Naive B cell (primary cell): ENCODE measurements around the gene UNC80. TPM values are rescaled to one million over a fixed set of nuclear protein-coding genes. Genes with fewer than 3 reads are reported as not detected.

Experiments used
- ATAC-seq, 2 donors: fragments of 150-1000 bp; cut with Tn5 transposase; 2 replicates each; pipeline ENCODE4 v1.10.0; 2021; ENCODE audit warnings: low read depth in 2 of 2, mild to moderate bottlenecking in 2 of 2, moderate library complexity in 2 of 2
- DNase-seq: peaks from one replicate; pipeline ENCODE4 v3.0.0; 2022
- H3K27ac Mint-ChIP-seq, 6 donors: one replicate each; pipeline ENCODE4 v1.8.0; 2020 to 2022; ENCODE audit warnings: mild to moderate bottlenecking in 6 of 6, mixed read lengths in 6 of 6, moderate library complexity in 5 of 6, inconsistent platforms in 2 of 6
- H3K27me3 Mint-ChIP-seq, 3 donors: one replicate each; pipeline ENCODE4 v1.8.0; 2021 to 2022; ENCODE audit warnings: mixed read lengths in 3 of 3, mild to moderate bottlenecking in 1 of 3
- H3K36me3 Mint-ChIP-seq, 2 donors: one replicate each; pipeline ENCODE4 v1.8.0; 2020 to 2022; ENCODE audit warnings: mixed read lengths in 2 of 2, inconsistent platforms in 1 of 2, mild to moderate bottlenecking in 1 of 2
- H3K4me1 Mint-ChIP-seq, 3 donors: one replicate each; pipeline ENCODE4 v1.8.0; 2020 to 2022; ENCODE audit warnings: mixed read lengths in 3 of 3, inconsistent platforms in 1 of 3, mild to moderate bottlenecking in 1 of 3, moderate library complexity in 1 of 3
- H3K4me3 Mint-ChIP-seq, 8 donors: one replicate each; pipeline ENCODE4 v1.8.0; 2020 to 2022; ENCODE audit warnings: mild to moderate bottlenecking in 8 of 8, mixed read lengths in 8 of 8, moderate library complexity in 8 of 8, inconsistent platforms in 2 of 8
- H3K9me3 Mint-ChIP-seq, 7 donors: one replicate each; pipeline ENCODE4 v1.8.0; 2020 to 2022; ENCODE audit warnings: mixed read lengths in 7 of 7, mild to moderate bottlenecking in 5 of 7, inconsistent platforms in 2 of 7, moderate library complexity in 1 of 7
- polyA plus RNA-seq, 6 donors: library from polyadenylated mRNA; unstranded; fragments of 300-500 nt; fragmentation: Illumina TruSeq; gene quantifications; one replicate each; pipeline ENCODE4 v1.2.3, GENCODE V29; 2021; ENCODE audit warnings: low read depth in 6 of 6

The UNC80 gene
- polyA plus RNA-seq, 6 donors from 2014 or later = not detected

GRCh38 chr2:209974576-209974975 is 202.9 kb downstream of the UNC80 start:
- ATAC-seq (no peak), DNase-seq (no peak)
- Mint-ChIP-seq H3K4me3 (no peak overlapping the region), H3K36me3 (no peaks in the 10 kb centered on the region), H3K9me3 (no peaks in the 10 kb centered on the region), H3K27me3 (peaks cover 8 to 20% (median 18%) of the 10 kb centered on the region in 3 donors), H3K27ac (no peak overlapping the region), H3K4me1 (no peaks in the 10 kb centered on the region)

DNA sequence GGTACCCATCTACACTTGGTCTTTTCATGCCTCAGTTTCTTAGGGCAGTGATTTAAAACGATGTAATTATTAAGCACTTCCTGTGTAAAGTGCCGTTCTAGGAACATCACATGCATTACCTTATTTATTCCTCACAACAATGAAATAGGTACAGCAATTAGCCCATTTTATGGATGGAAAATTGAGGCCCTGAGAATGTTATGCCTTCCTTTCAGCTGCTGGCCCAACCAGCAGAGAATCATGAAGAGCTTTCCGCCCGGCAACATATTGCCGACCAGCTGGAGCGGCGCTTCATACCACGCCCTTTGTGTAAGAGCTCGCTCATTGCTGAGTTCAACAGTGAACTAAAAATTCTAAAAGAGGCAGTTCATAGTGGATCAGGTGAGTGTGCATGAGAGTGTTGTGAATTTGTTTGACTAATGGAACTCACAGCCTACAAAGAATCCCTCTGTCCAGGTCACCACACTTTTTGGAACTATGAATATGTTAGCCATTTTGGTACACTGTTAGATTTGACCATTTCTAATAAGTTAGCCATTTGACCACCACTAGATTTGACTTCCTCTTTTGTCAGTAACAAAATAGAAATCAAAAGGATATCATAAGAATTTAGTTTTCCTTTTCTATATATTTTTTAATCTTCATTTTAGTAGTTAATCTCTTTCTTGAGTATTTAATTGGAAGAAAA is 205.2 kb downstream of the UNC80 start:
- no peaks in the 10 kb centered on the region for H3K4me1 Mint-ChIP-seq
- no peaks in the 10 kb centered on the region for H3K36me3 Mint-ChIP-seq
- H3K4me3 Mint-ChIP-seq = no peak overlapping the region
- H3K27ac Mint-ChIP-seq = no peak overlapping the region
- H3K9me3 Mint-ChIP-seq = no peaks in the 10 kb centered on the region
- ATAC-seq (no peak), DNase-seq (no peak)
- peaks cover 8 to 16% (median 14%) of the 10 kb centered on the region in 3 donors for H3K27me3 Mint-ChIP-seq

DNA sequence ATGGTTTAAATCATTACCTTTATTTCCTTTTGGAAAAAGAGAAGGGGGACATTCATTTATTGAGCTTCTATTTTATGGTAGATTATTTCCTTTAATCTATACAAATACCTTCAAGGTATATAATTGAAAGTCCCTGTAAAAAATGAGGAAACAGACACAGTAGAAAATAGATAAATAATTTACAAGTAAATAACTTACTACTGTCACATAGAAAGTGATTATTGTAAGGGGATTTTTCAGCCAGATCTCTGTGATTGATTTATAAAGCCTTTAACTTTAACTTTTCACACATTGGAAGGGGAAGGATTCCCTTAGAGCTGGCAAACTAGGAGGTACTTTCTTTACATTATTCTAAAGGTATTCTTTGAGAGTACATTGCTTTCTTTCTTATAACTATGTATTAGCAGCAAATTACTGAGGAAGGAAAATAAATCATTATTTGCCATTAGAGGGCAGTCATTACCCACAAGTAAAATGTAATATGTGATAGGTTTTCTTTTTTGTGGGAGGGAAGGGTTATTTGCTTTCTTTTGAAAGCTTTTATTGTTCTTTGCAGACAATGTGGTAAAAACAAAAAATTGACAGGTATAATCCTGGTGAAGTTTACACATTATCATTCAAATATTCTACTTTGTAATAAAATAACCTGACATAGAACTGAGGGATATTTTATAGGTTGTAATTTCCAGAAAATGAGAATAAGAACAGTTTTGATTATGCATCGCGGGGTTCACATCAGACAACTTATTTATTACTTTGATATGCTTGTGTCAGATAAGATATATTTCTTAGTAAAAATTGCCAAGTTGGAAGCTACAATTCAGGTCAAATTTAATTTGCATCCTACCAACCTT is 206.0 kb downstream of the UNC80 start:
- no peaks in the 10 kb centered on the region for H3K9me3 Mint-ChIP-seq
- H3K27me3 Mint-ChIP-seq = peaks cover 7 to 11% (median 8%) of the 10 kb centered on the region in 3 donors
- H3K27ac Mint-ChIP-seq = no peak overlapping the region
- DNase-seq (peak; percentile 25), ATAC-seq (no peak)
- H3K4me1 Mint-ChIP-seq = no peaks in the 10 kb centered on the region
- H3K36me3 Mint-ChIP-seq = no peaks in the 10 kb centered on the region
- H3K4me3 Mint-ChIP-seq = no peak overlapping the region

DNA sequence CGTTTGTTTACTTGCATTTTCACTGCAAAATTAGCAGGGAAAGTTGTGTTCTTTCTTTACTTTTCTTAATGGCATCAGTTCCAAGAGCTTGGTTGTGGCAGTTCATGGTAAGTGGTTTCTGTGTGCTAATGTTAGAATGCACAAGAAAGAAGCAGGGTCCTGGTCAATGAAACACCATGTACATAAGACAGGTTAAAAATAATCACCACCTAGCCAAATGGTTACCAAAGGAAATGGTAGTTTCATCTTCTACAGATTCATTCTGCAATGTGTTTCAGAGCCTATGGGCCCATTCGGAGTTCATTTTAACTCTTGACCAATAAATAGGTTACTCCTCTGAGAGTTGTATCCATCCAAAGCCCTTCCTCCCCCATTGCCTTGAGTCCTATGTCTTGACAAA is 212.7 kb downstream of the UNC80 start:
- Mint-ChIP-seq H3K27me3 (peaks cover 6 to 10% (median 9%) of the 10 kb centered on the region in 3 donors), H3K36me3 (no peaks in the 10 kb centered on the region), H3K27ac (no peak overlapping the region), H3K4me3 (no peak overlapping the region), H3K9me3 (no peaks in the 10 kb centered on the region), H3K4me1 (peaks cover 0 to 4% (median 0%) of the 10 kb centered on the region in 3 donors)
- DNase-seq (no peak), ATAC-seq (no peak)

GRCh38 chr2:209985874-209986273 is 214.2 kb downstream of the UNC80 start:
- DNase-seq (no peak), ATAC-seq (peak in 1 of 2 donors; percentile 20)
- no peak overlapping the region for H3K4me3 Mint-ChIP-seq
- H3K27me3 Mint-ChIP-seq = peaks cover 10 to 13% (median 13%) of the 10 kb centered on the region in 3 donors
- no peak overlapping the region for H3K27ac Mint-ChIP-seq
- H3K9me3 Mint-ChIP-seq = no peaks in the 10 kb centered on the region
- no peaks in the 10 kb centered on the region for H3K36me3 Mint-ChIP-seq
- H3K4me1 Mint-ChIP-seq = peaks cover 0 to 4% (median 0%) of the 10 kb centered on the region in 3 donors

- no peak overlapping the region for H3K27ac Mint-ChIP-seq
- H3K4me1 Mint-ChIP-seq = peaks cover 0 to 4% (median 0%) of the 10 kb centered on the region in 3 donors
- H3K9me3 Mint-ChIP-seq = no peaks in the 10 kb centered on the region
- no peak overlapping the region for H3K4me3 Mint-ChIP-seq
- peaks cover 10 to 15% (median 14%) of the 10 kb centered on the region in 3 donors for H3K27me3 Mint-ChIP-seq
- DNase-seq (no peak), ATAC-seq (no peak)
- H3K36me3 Mint-ChIP-seq = no peaks in the 10 kb centered on the region
Observed at GRCh38 chr2:209986415-209986814, 214.8 kb downstream of the UNC80 start.

GRCh38 chr2:209988010-209988409 is 216.4 kb downstream of the UNC80 start:
- no peaks in the 10 kb centered on the region for H3K9me3 Mint-ChIP-seq
- peaks cover 0 to 4% (median 0%) of the 10 kb centered on the region in 3 donors for H3K4me1 Mint-ChIP-seq
- no peaks in the 10 kb centered on the region for H3K36me3 Mint-ChIP-seq
- peak; percentile 66 to 82 for ATAC-seq
- peaks cover 11 to 15% (median 14%) of the 10 kb centered on the region in 3 donors for H3K27me3 Mint-ChIP-seq
- H3K27ac Mint-ChIP-seq = no peak overlapping the region
- peak overlapping the region in 1 of 8 donors; percentile 52 for H3K4me3 Mint-ChIP-seq
- no peak for DNase-seq

GRCh38 chr2:209990838-209991237 is 219.2 kb downstream of the UNC80 start:
- no peak overlapping the region for H3K27ac Mint-ChIP-seq
- H3K4me1 Mint-ChIP-seq = peaks cover 0 to 4% (median 0%) of the 10 kb centered on the region in 3 donors
- no peak overlapping the region for H3K4me3 Mint-ChIP-seq
- no peaks in the 10 kb centered on the region for H3K9me3 Mint-ChIP-seq
- no peaks in the 10 kb centered on the region for H3K36me3 Mint-ChIP-seq
- peaks cover 15 to 23% (median 18%) of the 10 kb centered on the region in 3 donors for H3K27me3 Mint-ChIP-seq
- ATAC-seq (no peak), DNase-seq (no peak)

DNA sequence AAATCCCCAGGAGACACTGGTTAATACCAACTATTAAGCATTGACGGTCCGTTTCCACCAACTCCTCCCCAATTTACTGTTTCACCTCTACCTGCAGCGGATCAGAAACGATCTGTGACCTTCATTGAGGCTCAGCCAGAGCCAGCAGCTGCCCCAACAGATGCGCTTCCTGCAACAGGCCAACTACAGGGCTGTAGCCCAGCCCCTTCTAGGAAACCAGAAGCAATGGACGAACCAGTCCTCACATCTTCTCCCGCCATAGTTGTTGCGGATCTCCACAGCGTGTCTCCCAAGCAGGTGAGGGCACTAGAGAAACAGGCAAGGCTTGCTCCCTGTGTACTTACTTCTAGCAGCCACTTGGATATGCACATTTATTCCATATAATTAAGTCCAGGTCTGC is 222.3 kb downstream of the UNC80 start:
- no peaks in the 10 kb centered on the region for H3K9me3 Mint-ChIP-seq
- no peak overlapping the region for H3K27ac Mint-ChIP-seq
- H3K4me3 Mint-ChIP-seq = no peak overlapping the region
- no peak for ATAC-seq
- DNase-seq = no peak
- H3K36me3 Mint-ChIP-seq = no peaks in the 10 kb centered on the region
- H3K4me1 Mint-ChIP-seq = no peaks in the 10 kb centered on the region
- H3K27me3 Mint-ChIP-seq = peaks cover 15 to 24% (median 18%) of the 10 kb centered on the region in 3 donors

GRCh38 chr2:209998596-209998995 is 227.0 kb downstream of the UNC80 start:
- peaks cover 10 to 25% (median 21%) of the 10 kb centered on the region in 3 donors for H3K27me3 Mint-ChIP-seq
- H3K27ac Mint-ChIP-seq = no peak overlapping the region
- DNase-seq (no peak), ATAC-seq (no peak)
- no peaks in the 10 kb centered on the region for H3K36me3 Mint-ChIP-seq
- peaks cover 7 to 20% (median 11%) of the 10 kb centered on the region in 3 donors for H3K4me1 Mint-ChIP-seq
- peak overlapping the region in 1 of 8 donors; percentile 13 for H3K4me3 Mint-ChIP-seq
- H3K9me3 Mint-ChIP-seq = no peaks in the 10 kb centered on the region

- ATAC-seq (no peak), DNase-seq (no peak)
- no peaks in the 10 kb centered on the region for H3K9me3 Mint-ChIP-seq
- no peaks in the 10 kb centered on the region for H3K36me3 Mint-ChIP-seq
- peaks cover 20 to 36% (median 24%) of the 10 kb centered on the region in 3 donors for H3K4me1 Mint-ChIP-seq
- H3K27me3 Mint-ChIP-seq = peaks cover 4 to 11% (median 9%) of the 10 kb centered on the region in 3 donors
- H3K4me3 Mint-ChIP-seq = peak overlapping the region in 2 of 8 donors; percentile 97
- H3K27ac Mint-ChIP-seq = no peak overlapping the region
Observed at GRCh38 chr2:210000464-210001324, 229.1 kb downstream of the UNC80 start.

GRCh38 chr2:210002158-210003157 is 230.8 kb downstream of the UNC80 start, which contains the start of gene RPE:
TSS of gene RPE (plus strand) at chr2:210002638. CDS start at chr2:210002662, 24 bp downstream.
- H3K4me1 Mint-ChIP-seq = peaks cover 31 to 50% (median 38%) of the 10 kb centered on the region in 3 donors
- H3K27me3 Mint-ChIP-seq = peaks cover 4 to 9% (median 8%) of the 10 kb centered on the region in 3 donors
- ATAC-seq = peak; percentile 97 to 98
- H3K4me3 Mint-ChIP-seq = peak within 1 kb of the TSS; percentile 89 to 99 (median 96)
- peak; percentile 96 for DNase-seq
- H3K36me3 Mint-ChIP-seq = no peaks in the 10 kb centered on the region
- no peaks in the 10 kb centered on the region for H3K9me3 Mint-ChIP-seq
- peak within 1 kb of the TSS; percentile 65 to 96 (median 88) for H3K27ac Mint-ChIP-seq
